DMS114 treated with DMSO at 0.1 percent for 48 hours (cell line): ENCODE results near the gene ALDH4A1.

ENCODE experiments used
- DNase-seq: peaks from one replicate; lab custom pipeline; 2025; ENCODE audit not compliant: unreplicated experiment; lab: John Stamatoyannopoulos, UW

The ALDH4A1 gene

DNA sequence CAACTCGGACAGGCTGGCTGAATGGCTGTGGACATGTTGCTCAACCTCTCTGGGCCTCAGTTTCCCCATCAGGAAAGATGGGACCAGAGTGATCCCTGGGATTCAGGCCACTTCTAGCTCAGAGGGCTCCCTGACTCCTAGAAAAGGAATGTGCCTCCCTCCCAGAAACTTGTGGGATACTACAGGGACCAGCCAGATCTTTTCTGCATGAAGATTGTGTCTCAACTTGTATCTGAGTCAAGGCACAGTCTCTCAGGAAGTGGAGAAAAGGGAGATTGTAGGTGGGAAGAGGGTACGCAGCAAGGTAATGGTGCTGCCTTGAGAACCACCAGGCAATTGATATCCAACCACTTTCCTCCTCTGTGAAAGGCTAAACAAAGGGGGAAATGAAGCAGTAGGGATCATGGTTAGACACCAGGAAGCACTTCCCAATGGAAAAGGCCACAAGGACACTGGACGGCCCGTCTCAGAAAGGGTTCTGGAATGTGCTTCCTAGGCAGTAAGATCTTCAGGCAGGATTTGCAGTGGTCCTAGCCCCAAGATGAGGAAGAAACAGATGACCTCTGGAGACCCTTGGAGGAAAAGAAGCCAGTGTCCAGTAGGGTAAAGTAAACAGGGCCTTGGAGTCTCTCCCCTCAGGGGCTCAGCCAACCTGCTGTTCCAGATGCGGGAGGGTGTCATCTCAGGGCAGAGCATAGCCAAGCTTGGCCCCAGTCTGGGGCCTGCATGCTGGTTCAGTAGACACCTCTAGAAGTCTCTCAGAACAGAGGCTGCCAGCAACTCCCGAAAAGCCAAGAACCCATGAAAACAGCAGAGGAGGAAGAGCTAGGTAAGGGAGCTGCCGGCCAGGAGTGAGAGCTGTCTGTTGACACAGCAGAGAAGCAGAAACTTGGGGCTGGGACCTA lies 37.3 kb upstream of the ALDH4A1 start:
- DNase-seq: no peak

DNA sequence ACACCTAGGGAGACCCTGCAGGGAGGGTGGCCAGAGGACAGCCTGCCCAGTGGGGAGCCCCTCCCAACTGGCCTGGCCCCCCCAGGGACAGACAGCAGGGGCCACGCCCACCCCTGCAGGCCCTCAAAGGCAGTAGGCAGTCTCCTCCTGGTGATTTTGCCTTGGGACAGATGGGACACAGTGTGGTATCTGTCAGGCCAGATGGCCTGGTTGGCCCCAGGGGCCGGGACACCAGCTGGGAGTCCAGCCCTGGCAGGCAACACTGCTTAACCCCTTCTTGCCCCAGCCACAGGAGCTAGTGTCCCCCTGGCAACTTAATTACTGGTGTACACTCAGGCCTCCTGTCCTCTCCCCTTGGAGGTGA lies 36.3 kb upstream of the ALDH4A1 start:
- DNase-seq: no peak

DNA sequence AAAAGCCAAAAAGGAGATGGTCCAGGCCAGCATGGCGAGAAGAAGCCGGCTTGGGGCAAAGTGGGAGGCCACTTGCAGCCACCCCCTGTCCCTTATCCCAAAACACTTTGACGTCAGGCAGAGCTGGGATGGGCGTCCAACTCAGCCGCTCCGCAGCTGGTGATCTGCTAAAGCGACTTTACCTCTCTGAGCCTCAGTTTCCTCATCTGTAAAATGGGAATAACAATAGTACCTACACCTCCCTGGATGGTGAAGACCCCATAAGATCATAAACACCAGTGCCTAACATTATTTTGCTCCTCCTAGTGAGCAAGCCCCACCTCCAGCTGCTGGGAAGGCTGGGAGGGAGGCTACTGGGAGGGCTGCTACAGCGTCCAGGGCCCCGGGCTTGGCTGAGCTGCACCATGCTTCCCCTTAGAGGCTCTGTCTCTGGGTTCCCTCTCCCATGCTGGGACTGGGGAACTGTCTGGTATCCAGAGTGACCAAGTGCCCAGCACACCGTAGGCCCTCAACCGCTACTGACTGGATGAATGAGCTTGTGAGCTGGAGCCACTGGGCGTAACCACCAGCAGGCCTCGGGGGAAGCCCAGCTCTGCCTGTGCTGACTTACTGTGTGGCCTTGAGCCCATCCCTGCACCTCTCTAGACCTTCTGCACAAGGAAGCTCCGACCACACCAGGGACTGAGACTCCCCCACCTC lies 35.8 kb upstream of the ALDH4A1 start:
- DNase-seq: no peak

- no peak for DNase-seq
These were observed 35.2 kb upstream of the ALDH4A1 start for GRCh38 chr1:18937539-18937938.

- no peak for DNase-seq
These were observed 34.6 kb upstream of the ALDH4A1 start for GRCh38 chr1:18936814-18937481.

GRCh38 chr1:18936471-18936813 lies 34.1 kb upstream of the ALDH4A1 start:
- no peak for DNase-seq

DNA sequence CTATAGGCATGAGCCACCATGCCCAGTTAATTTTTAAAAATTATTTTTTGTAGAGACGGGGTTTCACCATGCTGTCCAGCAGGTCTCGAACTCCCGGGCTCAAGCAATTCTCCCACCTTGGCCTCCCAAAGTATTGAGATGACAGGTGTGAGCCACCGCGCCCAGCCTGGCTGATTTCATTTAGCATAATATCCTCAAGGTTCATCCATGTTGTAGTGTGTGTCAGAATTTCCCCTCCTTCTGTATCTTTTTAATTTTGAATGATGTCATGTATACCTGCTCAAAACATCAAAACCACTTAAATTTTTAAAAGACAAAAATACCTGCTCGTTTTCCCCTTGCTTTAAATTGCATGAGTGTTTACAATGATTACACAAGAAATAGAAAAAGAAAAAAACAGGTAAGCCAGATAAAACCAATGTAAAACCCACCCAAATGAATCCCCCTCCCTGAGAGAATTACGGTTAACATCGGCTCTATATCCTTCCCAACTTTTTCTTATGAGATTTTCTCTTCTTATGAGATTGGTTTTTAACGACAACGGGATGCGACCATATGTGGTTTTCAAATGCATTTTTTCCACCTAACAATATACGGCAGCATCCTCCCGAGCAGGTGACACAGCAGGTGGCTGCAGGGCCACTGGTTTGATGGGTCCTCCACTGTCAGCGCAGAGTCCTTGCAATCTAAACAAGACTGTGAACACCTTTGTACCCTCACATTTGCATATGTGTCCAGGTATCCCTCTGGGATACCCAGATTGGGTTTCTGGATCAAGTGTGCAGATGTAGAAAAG lies 32.0 kb upstream of the ALDH4A1 start:
- no peak for DNase-seq

GRCh38 chr1:18932879-18933278 lies 30.5 kb upstream of the ALDH4A1 start:
- DNase-seq: no peak

GRCh38 chr1:18932387-18932786 lies 30.0 kb upstream of the ALDH4A1 start:
- no peak for DNase-seq

GRCh38 chr1:18931730-18932129 lies 29.4 kb upstream of the ALDH4A1 start:
- no peak for DNase-seq

DNA sequence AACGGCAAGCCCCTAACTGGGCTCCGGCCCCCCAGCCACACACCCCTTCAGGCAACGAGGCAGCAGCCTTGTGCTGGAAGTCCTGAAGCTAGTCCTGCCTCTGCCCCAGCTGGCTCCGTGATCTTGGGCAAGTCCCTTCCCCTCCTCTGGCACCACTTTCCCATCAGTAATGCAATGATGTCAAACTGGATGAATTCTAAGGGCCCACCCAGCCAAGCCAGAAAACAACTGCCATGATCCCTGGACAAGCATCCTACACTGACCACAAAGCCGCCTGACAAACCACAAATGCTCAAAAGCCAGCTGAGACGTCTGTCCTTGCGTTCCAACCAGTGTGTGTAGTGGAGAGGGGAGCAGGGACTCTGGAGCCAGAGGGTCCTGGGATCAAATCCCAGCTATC lies 27.3 kb upstream of the ALDH4A1 start:
- DNase-seq: no peak

GRCh38 chr1:18928985-18929384 lies 26.6 kb upstream of the ALDH4A1 start:
- DNase-seq: no peak

DNA sequence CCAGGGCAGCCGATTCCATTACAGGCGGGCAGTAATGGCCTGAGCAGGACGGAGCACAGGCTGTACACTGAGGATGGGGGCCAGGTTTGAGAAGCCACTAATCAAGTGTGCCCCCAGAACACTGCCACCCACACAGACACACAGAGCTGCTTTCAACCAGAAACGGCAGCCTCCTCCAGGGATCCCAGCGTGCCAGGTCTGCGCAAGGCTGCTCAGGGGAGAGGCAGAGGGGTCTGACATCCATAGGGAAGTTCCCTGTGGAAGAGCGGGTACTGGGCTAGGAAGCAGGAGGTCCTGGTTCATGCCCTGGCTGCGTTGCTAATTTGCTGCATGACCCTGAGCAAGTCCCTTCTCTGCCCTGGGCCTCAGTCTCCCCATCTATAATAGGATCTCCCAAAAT lies 26.1 kb upstream of the ALDH4A1 start:
- DNase-seq: no peak

DNA sequence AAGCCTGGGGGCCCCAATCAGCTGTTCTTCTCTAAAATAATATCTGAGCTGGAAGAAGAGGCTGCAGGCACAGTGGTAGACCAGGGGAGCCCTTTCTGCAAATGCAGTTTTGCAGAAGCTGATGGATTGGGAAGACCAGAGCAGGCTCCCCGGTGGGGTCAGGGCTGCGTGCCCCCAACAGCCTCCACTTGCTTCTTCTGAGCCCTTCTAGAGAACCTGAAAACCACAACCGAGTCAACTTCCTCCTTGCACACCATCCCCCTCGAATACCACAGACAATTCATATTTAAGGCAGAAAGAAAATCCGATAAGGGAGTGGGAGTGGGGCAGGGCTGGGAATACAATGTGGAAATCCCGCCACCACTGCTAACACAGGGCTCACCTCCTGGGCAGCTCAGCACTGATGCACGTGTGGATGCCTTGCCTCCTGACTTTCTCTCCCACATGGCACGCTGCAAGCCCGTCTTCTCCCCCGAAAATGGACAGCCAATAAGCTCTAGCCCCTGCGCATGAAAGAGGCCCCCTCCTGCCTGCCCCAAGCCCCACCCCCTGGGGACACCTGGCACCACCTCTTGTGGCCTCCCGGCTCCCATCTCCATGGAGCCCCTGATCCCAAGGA lies 25.4 kb upstream of the ALDH4A1 start:
- no peak for DNase-seq

DNA sequence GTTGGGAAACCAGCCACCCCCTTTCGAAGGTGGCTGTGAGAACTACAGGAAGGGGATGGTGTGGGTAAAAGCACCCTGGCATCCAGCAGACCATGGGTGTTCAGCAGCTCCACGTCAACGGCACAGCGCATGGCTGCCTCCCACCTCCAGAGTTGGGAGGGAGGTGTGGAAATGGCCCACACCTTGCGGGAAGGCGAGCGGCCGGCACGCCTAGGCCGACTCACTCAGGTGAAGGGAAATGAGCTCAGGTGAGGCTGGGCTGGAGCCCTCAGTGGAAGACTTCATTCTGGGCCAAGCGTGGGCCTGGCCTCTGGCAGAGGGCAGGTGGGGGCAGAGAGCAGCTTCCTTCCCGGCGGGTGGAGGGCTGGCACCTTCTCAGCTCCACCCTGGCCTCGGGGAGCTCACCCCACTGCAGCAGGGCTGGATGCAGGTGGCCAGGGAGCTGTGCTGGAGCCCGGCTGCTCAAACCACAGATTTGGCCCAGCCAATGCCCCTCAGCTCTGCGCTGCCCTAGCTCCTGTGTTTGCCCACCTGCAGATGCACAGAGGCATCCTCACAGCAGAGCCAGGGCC lies 24.8 kb upstream of the ALDH4A1 start:
- DNase-seq: no peak

DNA sequence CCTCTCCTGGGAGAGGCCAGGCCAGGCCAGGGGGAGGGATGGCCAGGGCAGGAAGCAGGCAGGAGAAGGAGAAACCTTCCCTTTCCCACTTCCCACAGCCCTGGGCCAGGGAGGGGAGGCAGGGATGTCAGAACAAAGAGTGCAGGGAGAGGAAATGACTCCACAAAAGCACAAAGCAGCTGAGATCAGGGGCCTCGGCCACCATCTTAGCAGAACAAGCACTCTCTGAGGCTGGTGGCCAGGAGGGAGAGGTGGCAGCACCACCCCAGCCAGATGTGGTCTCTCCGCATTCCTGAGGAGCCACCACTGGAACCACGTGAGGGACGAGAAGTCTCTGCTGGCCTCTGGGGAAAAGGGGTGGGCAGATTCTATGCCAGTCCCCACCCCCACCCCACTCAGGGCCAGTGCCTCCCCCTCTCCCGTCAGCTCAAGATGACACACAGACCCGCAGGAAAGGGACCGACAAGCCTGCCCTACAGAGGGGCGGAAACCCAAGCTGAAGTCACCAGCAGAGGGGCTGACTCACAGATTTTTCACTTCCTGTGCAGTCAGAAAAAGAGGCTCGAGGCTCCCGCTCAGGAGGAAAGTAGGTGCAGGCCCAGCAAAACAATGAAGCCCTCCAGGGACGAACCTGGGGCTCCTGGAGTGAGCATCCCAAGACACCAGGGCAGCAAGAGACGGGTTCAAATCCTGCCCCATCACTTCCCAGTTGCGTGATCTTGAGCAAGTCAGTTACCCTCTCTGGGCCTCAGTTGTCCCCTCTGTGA lies 24.1 kb upstream of the ALDH4A1 start:
- no peak for DNase-seq

GRCh38 chr1:18925279-18925678 lies 22.9 kb upstream of the ALDH4A1 start:
- no peak for DNase-seq

DNA sequence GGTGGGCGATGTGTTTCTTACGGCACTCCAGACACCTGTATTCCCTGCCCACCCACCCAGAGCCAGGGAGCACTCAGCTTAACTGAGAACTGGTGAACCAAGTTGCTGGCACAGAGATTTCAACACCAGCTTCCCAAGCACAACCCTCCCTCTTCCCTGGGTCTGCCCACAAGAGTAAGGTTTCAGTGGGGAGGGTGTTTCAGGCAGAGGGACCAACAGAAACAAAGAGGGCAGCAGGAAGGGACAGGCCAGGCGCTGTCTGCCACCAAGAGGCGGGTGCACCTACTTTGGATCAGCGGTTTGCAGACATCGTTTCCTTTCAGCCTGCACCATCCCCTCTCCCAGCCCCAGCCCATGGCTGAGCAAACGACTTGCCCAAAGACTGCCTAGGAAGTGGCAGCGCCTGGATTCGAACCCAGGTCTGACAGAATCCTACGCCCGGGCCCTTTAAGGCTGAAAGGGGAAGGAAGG lies 21.9 kb upstream of the ALDH4A1 start:
- no peak for DNase-seq

GRCh38 chr1:18923756-18924211 lies 21.4 kb upstream of the ALDH4A1 start:
- no peak for DNase-seq
